GM12878 (cell line): ENCODE data around the gene FXYD3.

Experiments
- CEBPB ChIP-seq, 2 experiments: fragments of 150-350 bp in 1 of 2; IDR thresholded peaks; 2 replicates each; pipeline ENCODE4 v1.6.1; 2012 to 2014; ENCODE audit warnings: low read depth in 2 of 2, low read length in 2 of 2, borderline replicate concordance in 1 of 2, inconsistent platforms in 1 of 2
- CTCF ChIP-seq, 3 experiments: IDR thresholded peaks in 2 of 3; conservative IDR thresholded peaks in 1 of 3; 2 replicates each; pipeline ENCODE4 v1.5.1; 2011; ENCODE audit warnings: low read depth in 3 of 3, low read length in 3 of 3, mild to moderate bottlenecking in 3 of 3, control low read depth in 2 of 3, moderate library complexity in 2 of 3, inconsistent platforms in 1 of 3, mixed read lengths in 1 of 3; ENCODE audit not compliant: control insufficient read depth in 2 of 3, insufficient read depth in 1 of 3; ENCODE audit errors: extremely low read depth in 1 of 3
- EZH2 ChIP-seq: IDR thresholded peaks from 2 replicates; pipeline ENCODE4 v1.6.1; 2012; ENCODE audit warnings: low read depth, mild to moderate bottlenecking, control low read depth, inconsistent platforms, low read length, borderline replicate concordance; ENCODE audit not compliant: control insufficient read depth
- NFYB ChIP-seq: IDR thresholded peaks from 2 replicates; pipeline ENCODE4 v1.6.1; 2011; ENCODE audit warnings: low read depth, mild to moderate bottlenecking, low read length, improper control_type of control experiment, moderate library complexity; ENCODE audit not compliant: insufficient read depth
- RCOR1 ChIP-seq: conservative IDR thresholded peaks from 2 replicates; pipeline ENCODE4 v1.6.1; 2012; ENCODE audit warnings: low read depth, low read length, improper control_type of control experiment
- TAF1 ChIP-seq: IDR thresholded peaks from 2 replicates; pipeline ENCODE4 v1.6.1; 2011; ENCODE audit warnings: mild to moderate bottlenecking, low read depth, low read length, borderline replicate concordance
- USF2 ChIP-seq: IDR thresholded peaks from 2 replicates; pipeline ENCODE4 v1.6.1; 2011; ENCODE audit warnings: low read depth, low read length, improper control_type of control experiment, borderline replicate concordance
- YY1 ChIP-seq: IDR thresholded peaks from 2 replicates; pipeline ENCODE4 v1.6.1; 2011; ENCODE audit warnings: low read depth, mild to moderate bottlenecking, low read length
- ZNF207 ChIP-seq: fragments of 450-650 bp; IDR thresholded peaks from 2 replicates; pipeline ENCODE4 v1.6.1; 2014; ENCODE audit warnings: antibody characterized with exemption, mild to moderate bottlenecking, borderline replicate concordance
- ZNF384 ChIP-seq: IDR thresholded peaks from 2 replicates; pipeline ENCODE4 v1.6.1; 2012; ENCODE audit warnings: low read depth, mild to moderate bottlenecking, low read length, improper control_type of control experiment, borderline replicate concordance

- no peak for TF ChIP-seq CTCF (IDR thresholded peaks at IDR 0.05 in 2 of 3, conservative IDR thresholded peaks at IDR 0.05 in 1 of 3; ENCODE audit: control insufficient read depth in 2 of 3, extremely low read depth in 1 of 3, insufficient read depth in 1 of 3, low read depth in 3 of 3, low read length in 3 of 3)
- TF ChIP-seq ZNF207 = no peak
- TF ChIP-seq EZH2 = no peak
- no peak for TF ChIP-seq YY1
- TF ChIP-seq USF2 = no peak
- TF ChIP-seq CEBPB (IDR thresholded peaks at IDR 0.05; ENCODE audit: borderline replicate concordance in 1 of 2, low read depth in 2 of 2, low read length in 2 of 2) = no peak
- no peak for TF ChIP-seq ZNF384
- TF ChIP-seq NFYB = no peak
- TF ChIP-seq TAF1 = no peak
- no peak for TF ChIP-seq RCOR1
Measured at GRCh38 chr19:35162471-35163326, 47.1 kb downstream of the FXYD3 start.
